Sciatic nerve (tissue), 2 donors: ENCODE results near the gene ENGASE. TPM values are rescaled to one million over a fixed set of nuclear protein-coding genes. Genes with fewer than 3 reads are reported as not detected.

Experiments
- ATAC-seq: fragments of 200-7000 bp; cut with Tn5 transposase; one replicate; pipeline ENCODE4 v1.9.1; 2020; ENCODE audit warnings: mild to moderate bottlenecking, moderate library complexity
- DNase-seq: peaks from one replicate; pipeline ENCODE4 v3.0.0-alpha.2; 2020; ENCODE audit warnings: low spot score
- intact Hi-C: fragments of 100-400 bp; cut with DNase I; formaldehyde crosslinking; loops from one replicate; pipeline ENCODE4 v1.14.2; 2022
- total RNA-seq: library from RNA; stranded (reverse); fragmentation: NEBNext Ultra II Directional; extraction: Animal tissue kit (Norgen Biotek cat#: 25700); gene quantifications from one replicate; pipeline ENCODE4 v1.2.1, GENCODE V29; 2021
- donor health status: DM: no; HTN: no; CAD: no.
- donor health status: DM: no; HTN: no; CAD: no.

Gene ENGASE
- total RNA-seq, 1 donor from 2014 or later: 57.3 TPM

DNA sequence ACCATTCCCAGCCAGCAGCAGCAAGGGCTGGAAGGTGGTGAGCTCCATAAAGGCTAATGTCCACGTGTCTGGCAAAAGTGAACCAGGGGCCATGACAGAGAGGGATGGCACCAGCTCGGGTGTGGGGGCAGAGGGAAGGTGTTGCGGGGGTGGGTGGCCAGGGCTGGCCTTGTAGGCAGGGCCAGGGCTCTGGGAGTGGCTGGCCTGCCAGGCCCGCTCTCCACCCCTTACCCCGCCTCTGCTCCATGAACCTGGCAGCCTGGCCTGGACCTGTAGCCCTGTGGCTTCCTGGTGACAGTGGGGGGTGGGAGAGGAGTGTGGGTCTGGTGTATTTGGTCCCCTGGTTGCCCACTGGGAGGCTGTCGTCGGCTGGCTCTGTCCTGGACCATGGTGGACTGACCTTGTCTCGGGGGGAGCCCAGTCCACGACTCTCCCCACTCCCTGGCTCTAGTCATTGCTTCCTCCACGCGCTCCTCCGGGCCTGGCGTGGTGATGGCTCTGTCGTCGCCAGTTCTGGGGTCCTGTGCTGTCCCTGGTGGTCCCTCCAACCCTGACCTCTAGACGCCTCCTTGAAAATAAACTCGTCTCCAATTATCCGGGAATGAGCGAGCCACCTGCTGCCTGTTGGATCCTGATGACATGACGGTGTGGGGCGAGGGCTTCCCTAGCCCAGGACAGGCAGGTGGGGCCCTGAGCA, 50.0 kb downstream of the ENGASE start:
- DNase-seq (no peak), ATAC-seq (peak; percentile 15)
- intact Hi-C loops: no loop called here

DNA sequence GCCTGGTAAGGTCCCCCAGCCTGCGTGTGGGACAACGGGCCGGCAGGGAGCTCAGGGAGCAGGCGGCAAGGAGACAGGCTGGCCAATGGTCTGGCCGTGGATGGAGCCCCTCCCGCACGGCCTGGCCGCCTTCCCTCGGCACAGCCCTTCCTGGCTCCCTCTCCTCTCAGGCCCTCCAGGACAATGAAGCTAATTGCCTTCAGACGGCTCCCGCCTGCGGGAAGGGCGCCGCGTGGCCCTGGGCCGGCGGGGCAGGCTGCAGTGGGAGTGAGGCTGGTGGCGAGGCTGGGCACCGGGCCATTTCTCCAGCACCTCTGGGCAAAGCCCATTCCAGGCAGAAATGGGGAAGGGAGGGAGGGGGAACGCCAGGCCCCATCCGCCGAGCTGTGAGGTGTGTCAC, 50.9 kb downstream of the ENGASE start:
- intact Hi-C loops: no loop called here
- ATAC-seq (no peak), DNase-seq (no peak)

DNA sequence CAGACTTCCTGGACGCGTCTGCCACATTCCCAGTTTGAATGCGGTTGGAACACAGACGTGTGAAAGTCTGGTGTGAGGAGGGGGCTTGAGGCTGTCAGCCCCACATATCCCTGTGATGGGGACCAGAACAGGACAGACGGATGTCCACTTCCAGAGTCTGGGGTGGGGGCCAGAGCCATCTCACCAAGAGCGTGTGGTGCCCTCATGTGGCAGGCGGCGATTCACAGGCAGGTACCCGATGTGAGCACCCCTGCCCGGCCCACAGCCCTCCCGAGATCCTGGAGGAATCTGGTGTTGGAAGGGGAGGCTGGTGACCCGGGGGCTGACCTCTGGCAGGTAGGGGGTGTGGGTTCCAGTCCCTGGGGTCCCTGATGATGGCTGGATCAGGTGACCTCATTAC, 51.5 kb downstream of the ENGASE start:
- intact Hi-C loops: no loop called here
- DNase-seq (no peak), ATAC-seq (no peak)

DNA sequence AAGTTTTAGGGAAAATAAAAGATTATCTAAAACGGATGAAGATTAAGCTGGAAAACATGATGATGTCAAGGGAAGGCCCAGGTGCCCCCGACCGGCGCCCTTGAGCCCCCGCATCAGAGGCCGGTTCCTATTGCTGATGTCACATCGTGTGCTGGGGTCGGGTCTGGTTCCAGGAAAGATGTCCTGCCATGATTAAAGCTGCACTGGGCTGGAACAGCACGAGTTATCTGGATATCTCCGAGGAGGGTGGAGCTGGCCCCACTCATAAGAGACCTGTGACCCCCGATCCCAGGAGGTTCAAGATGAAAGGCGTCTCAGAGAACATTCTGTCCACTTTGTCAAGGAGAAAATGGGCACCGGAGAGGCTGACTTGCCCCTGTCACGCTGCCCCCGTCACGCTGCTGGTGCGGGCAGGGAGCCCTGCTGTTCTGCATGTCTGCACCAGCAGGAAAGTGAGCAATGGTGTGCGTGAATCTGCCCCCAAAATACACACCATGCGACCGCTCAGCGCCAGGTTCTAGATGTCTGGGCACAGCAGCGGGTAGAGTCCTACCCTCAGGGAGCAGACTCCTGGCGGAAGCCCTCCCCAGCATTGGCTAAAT, 53.0 kb downstream of the ENGASE start:
- ATAC-seq (no peak), DNase-seq (no peak)
- intact Hi-C loops: no loop called here

DNA sequence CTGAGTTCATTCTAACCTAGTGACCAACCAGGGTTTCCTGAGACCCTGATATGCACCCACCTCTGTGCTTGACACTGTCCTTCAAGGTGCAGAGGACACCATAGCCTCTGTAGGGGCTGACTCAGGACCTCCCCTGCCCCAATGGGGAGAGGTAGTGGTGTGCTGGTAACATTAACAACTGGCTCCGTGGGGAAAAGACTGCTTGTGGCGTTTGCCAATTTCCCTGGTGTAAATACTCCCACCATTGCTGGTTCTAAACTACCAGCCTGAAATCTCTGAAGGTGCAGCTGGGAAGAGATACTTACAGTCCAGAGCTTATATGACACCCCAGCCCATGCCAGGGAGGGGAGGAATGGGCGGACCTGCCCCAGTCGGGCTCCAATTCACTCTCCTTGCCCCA, 54.9 kb downstream of the ENGASE start:
- intact Hi-C loops: no loop called here
- no peak for ATAC-seq
- DNase-seq: no peak

DNA sequence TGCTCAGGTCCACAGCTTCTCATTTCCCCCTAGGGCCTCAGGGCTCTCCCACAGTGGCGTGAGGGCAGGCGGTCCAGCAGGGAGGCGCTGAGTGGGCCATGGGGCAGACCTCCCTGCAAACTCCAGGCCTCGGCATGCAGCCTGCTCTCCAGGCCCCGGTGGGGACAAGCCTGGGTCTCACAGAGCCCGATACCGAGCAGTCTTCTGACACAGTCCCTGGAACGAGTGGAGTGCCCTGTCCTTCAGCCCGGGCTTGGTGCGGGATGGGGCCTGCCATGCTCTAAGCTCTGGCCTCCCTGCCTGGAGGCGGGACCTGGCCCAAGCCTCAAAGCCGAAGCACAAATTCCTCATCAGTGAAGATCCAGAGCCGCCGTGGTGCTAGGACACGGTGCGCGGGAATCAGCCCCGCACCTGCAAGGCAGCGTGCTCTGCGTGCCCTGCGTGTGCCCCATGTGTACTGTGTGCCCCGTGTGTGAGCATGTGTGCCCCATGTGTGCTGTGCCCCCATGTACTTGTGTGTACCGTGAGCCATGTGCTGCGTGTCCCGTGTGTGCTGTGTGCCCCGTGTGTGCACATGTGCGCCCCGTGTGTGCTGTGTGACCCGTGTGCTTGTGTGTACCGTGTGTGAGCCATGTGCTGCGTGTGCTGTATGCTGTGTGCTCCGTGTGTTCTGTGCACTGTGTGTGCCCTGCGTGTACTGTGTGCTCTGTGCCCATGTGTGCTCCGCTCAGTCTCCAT, 56.1 kb downstream of the ENGASE start:
- DNase-seq (no peak), ATAC-seq (no peak)
- intact Hi-C loops: no loop called here

DNA sequence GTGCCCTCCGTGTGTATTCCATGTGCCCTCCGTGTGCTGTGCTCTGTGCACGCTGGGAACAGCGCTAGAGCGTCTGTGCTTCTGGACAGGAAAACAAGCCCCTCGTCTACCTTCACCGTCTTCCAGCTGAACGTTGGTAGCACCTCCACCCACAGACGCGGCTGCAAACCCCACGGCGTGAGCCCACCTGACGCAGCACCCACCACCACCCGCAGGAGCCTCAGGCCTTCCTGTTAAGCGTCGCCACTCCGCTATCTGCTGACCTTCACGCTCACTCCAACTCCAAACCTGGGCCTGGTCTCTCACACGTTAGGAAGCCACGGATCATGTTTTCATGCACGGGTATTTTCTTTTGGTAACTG, 56.6 kb downstream of the ENGASE start:
- DNase-seq: no peak
- no peak for ATAC-seq
- intact Hi-C loops: no loop called here

DNA sequence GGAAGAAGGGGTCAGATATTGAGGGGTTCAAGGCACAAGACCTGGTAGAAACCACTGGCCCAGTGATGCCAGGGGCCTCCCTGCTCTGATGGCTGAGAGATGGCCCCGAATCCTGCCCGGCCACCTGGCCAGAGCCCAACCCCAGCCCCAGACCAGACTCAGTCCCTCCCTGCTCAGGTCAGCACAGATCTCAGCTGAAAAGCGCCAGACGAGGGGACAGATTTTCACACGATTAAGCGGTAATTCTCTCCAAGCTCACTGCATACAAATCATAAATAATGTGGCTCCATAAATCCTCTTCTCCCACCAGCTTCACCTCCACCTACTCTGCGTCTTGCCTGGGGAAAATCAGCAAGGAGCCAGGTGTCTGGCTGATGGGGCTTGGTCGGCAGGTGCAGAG, 57.1 kb downstream of the ENGASE start:
- intact Hi-C loops: no loop called here
- DNase-seq (no peak), ATAC-seq (no peak)

DNA sequence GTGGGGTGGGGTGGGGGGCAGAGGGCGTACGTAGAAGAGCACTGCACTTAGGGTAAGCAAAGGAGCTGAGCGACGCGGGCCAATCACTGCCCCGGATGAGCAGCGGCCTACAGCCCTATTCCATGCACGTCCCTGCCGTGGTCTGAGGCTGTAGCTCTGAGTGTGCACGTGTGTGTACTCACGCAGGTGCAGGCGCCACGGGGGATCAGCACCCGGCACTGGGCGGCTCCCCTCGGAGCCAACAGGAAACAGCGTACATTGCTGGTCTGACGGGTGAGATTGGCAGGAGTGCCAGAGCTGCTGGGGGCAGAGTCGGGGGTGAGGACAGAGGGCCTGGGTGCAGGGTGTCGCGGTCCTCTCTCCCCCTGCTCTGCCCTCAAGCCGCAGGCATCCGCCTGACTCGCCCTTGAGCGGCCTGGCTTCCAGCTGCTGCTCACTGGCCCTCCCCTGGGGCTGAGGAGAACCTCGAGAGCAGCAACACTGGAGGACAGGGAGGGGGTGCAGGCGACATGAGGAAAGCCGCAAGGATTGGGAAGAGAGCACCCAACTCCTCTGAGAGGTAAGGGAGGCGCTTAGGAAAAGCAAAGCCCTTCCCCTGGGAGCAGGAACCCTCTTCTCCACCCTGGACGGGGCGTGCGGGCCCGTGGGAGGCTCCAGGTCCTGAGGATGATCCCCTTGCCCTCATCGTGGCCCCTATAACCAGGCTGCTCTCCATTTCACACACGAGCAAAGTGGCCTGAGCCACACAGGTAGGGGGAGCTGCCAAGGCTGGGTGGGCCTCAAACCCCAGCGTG, 57.8 kb downstream of the ENGASE start:
- intact Hi-C loops: no loop called here
- DNase-seq: no peak
- ATAC-seq: no peak

DNA sequence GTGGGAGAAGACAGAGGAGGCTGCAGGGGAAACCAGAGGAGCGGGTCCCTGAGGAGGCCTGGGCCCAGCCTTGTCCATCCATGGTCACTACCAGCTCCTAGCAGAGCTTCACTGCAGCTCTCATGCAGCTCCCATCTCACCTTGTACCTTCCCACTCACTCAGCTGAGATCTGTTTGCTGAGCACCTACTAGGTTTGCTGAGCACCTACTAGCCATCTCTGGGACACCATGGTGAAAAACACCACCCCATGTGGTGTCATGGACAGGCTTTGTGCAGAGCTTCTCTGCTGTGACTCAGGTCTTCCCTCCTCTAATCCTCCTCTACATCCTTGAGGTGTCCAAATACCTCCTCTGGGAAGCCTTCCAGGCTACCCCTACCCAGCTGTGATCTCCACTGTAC, 58.6 kb downstream of the ENGASE start:
- intact Hi-C loops: no loop called here
- DNase-seq (no peak), ATAC-seq (no peak)

DNA sequence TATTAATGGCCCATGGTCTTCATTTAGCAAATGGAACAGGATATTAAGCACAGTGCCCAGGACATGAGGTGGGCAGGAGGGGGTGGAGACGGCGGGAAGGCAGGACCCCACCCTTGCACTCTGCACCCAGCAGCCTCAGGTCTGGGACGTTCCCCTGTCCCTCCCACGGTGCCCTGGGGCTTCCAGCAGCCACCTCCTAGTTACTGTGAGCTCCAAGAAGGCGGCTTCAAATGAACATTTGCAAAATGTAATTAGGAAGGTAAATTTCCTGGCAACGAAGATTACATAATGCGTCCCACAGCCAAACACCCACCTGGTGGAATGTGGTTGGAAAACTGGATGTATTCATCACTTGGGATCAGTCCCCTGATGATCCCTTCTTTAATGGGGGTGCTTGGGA, 59.4 kb downstream of the ENGASE start:
- DNase-seq (no peak), ATAC-seq (no peak)
- intact Hi-C loops: no loop called here

DNA sequence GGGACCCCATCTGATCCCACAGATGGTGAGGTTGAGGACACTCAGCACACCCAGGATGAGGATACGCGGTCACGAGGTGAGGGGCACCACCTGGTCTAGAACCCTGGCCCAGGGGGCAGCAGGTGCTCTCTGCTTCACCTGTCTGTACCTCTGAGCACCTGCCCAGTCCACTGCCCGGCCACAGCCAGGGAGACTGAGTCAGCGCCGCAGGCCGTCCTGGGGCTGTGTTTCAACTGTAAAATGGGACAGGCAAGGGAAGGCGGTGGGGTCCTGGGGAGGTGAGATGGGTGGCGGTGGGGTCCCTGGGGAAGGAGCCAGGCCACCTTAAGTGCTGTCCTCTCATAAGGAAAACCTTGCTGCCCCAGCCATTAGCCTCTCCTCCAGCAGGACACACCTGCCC, 60.4 kb downstream of the ENGASE start:
- ATAC-seq (no peak), DNase-seq (no peak)
- intact Hi-C loops: no loop called here

DNA sequence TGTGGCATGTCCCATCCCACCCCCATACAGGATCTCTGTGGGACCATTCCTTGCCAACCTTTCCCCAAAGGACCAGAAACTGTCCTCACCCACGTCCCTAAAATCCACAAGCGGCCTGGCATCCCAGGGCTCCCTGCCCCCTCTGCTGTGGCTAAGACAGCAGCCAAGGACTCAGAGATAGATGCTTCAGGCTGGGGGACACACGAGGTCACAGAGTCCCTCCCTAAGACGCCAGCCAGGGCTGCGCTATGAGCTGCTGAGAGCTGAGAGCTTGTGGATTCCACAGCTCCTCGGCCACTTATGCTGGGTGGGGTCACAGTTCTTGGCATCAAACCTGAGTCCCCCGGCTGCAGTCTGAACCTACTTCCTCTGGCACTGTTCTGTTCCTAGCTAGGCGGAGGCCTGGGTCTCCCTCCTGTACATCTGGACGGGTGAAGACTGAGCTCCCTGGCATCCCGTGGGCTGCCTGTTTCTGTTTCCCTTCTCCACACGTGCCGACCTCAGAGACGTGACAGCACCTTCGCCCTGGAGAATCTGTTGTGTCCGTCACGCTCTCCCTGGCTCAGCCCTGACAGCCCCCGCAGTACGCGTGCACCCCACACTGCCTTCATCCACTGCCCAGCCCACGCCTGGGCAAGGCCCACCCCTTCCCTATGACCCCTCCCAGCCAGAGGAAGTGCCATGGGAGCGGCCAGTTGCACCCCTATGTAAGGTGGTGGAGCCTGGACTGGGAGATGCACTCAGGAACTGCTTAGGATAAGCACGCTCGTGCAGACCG, 61.2 kb downstream of the ENGASE start:
- no peak for ATAC-seq
- intact Hi-C loops: no loop called here
- no peak for DNase-seq

Other genes with a start within 250 kb of the ENGASE start
- 109 TPM for gene USP36, start 234.0 kb upstream of the ENGASE start, total RNA-seq
- 16.7 TPM for gene CEP295NL, start 171.6 kb upstream of the ENGASE start, total RNA-seq
- gene TIMP2, start 149.4 kb upstream of the ENGASE start, total RNA-seq: 720 TPM
- gene LGALS3BP, start 94.9 kb upstream of the ENGASE start, total RNA-seq: 147 TPM
- gene CANT1, start 65.1 kb upstream of the ENGASE start, total RNA-seq: 28.9 TPM
- 22.6 TPM for gene C1QTNF1, start 50.7 kb upstream of the ENGASE start, total RNA-seq